ENCODE measurements around the gene ZFHX3. TPM values are rescaled to one million over a fixed set of nuclear protein-coding genes. Genes with fewer than 3 reads are reported as not detected.

Gene ZFHX3
- total and polyA plus RNA-seq, 7 experiments from 2014 or later, result 0.09 to 9.8 (median 1.7) TPM

- no peaks in the 10 kb centered on the region for H3K36me3 ChIP-seq (ENCODE audit: control insufficient read depth in 2 of 3, insufficient read depth in 3 of 3, low read length in 3 of 3)
- H3K9me3 Mint-ChIP-seq, result peaks cover 0 to 6% (median 0%) of the 10 kb centered on the region in 11 donors
- intact Hi-C loops (cut with micrococcal nuclease), result no loop called here
- CTCF ChIA-PET, result no interaction called here
- H3K4me3 Mint-ChIP-seq, result no peak overlapping the region
- peaks cover 0 to 1% (median 0%) of the 10 kb centered on the region in 7 donors for H3K4me1 Mint-ChIP-seq
- DNase-seq (no peak), ATAC-seq (no peak)
- peaks cover 0 to 2% (median 0%) of the 10 kb centered on the region in 5 donors for H3K27me3 Mint-ChIP-seq
- H3K4me1 ChIP-seq (ENCODE audit: control insufficient read depth in 2 of 2, insufficient read depth in 2 of 2, low read length in 2 of 2), result no peaks in the 10 kb centered on the region
- no peak overlapping the region for H3K27ac ChIP-seq (ENCODE audit: low read depth, low read length)
- H3K36me3 Mint-ChIP-seq, result no peaks in the 10 kb centered on the region
- H3K9me3 ChIP-seq (ENCODE audit: control insufficient read depth in 2 of 3, low read length in 3 of 3), result no peaks in the 10 kb centered on the region
- H3K27me3 ChIP-seq (ENCODE audit: control insufficient read depth in 2 of 2, insufficient read depth in 2 of 2, low read length in 2 of 2), result no peaks in the 10 kb centered on the region
- no peak overlapping the region for H3K27ac Mint-ChIP-seq
- no peak overlapping the region for H3K4me3 ChIP-seq (ENCODE audit: low read length)
- POLR2A ChIA-PET, result no interaction called here
Measured at GRCh38 chr16:72977127-72977526, 70.8 kb downstream of the ZFHX3 start.

DNA sequence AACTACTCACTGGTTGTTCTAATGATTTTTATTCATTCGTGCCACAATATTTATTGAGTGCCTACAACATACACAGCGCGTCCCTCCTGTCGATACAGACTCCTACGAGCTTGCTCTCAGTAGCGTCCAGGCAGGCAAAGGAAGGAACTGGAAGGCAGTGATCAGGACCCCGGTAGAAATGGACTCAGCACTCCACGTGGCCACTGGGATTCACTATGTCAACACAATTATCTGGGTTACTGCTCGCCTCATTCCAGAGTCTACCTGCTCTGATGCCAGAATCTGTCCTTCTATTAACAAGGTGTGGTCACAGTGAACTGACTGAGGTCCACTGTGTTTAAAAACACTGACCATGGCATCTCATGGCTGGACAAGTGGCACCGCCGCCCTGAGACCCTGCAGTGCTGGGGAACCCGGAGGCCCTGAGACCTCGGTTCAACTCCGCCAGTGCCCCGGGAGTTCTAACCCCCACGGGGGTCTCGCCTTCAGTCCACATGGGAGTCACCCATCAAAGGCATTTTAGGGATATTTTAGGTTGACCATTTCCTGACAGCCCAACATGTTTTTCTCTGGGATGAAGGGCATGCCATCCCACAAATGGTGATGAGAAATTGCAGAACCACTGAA is 71.4 kb downstream of the ZFHX3 start:
- Histone ChIP-seq H3K9me3 (ENCODE audit: control insufficient read depth in 2 of 3, low read length in 3 of 3) (no peaks in the 10 kb centered on the region), H3K36me3 (ENCODE audit: control insufficient read depth in 2 of 3, insufficient read depth in 3 of 3, low read length in 3 of 3) (no peaks in the 10 kb centered on the region), H3K27me3 (ENCODE audit: control insufficient read depth in 2 of 2, insufficient read depth in 2 of 2, low read length in 2 of 2) (no peaks in the 10 kb centered on the region), H3K27ac (ENCODE audit: low read depth, low read length) (no peak overlapping the region), H3K4me1 (ENCODE audit: control insufficient read depth in 2 of 2, insufficient read depth in 2 of 2, low read length in 2 of 2) (no peaks in the 10 kb centered on the region), H3K4me3 (ENCODE audit: low read length) (no peak overlapping the region)
- no peak overlapping the region for H3K4me3 Mint-ChIP-seq
- H3K9me3 Mint-ChIP-seq, result peaks cover 0 to 6% (median 0%) of the 10 kb centered on the region in 11 donors
- H3K4me1 Mint-ChIP-seq, result peaks cover 0 to 1% (median 0%) of the 10 kb centered on the region in 7 donors
- intact Hi-C loops (cut with micrococcal nuclease), result no loop called here
- ChIA-PET POLR2A (no interaction called here), CTCF (no interaction called here)
- no peak for DNase-seq
- peaks cover 0 to 2% (median 0%) of the 10 kb centered on the region in 5 donors for H3K27me3 Mint-ChIP-seq
- no peak for ATAC-seq
- no peaks in the 10 kb centered on the region for H3K36me3 Mint-ChIP-seq
- no peak overlapping the region for H3K27ac Mint-ChIP-seq

- H3K4me1 Mint-ChIP-seq, result peaks cover 0 to 1% (median 0%) of the 10 kb centered on the region in 7 donors
- no peak for ATAC-seq
- Histone ChIP-seq H3K27ac (ENCODE audit: low read depth, low read length) (no peak overlapping the region), H3K9me3 (ENCODE audit: control insufficient read depth in 2 of 3, low read length in 3 of 3) (no peaks in the 10 kb centered on the region), H3K27me3 (ENCODE audit: control insufficient read depth in 2 of 2, insufficient read depth in 2 of 2, low read length in 2 of 2) (no peaks in the 10 kb centered on the region), H3K4me3 (ENCODE audit: low read length) (no peak overlapping the region), H3K4me1 (ENCODE audit: control insufficient read depth in 2 of 2, insufficient read depth in 2 of 2, low read length in 2 of 2) (no peaks in the 10 kb centered on the region), H3K36me3 (ENCODE audit: control insufficient read depth in 2 of 3, insufficient read depth in 3 of 3, low read length in 3 of 3) (no peaks in the 10 kb centered on the region)
- POLR2A ChIA-PET, result no interaction called here
- DNase-seq, result no peak
- peaks cover 0 to 2% (median 0%) of the 10 kb centered on the region in 5 donors for H3K27me3 Mint-ChIP-seq
- intact Hi-C loops (cut with micrococcal nuclease), result no loop called here
- no peaks in the 10 kb centered on the region for H3K36me3 Mint-ChIP-seq
- H3K4me3 Mint-ChIP-seq, result no peak overlapping the region
- H3K27ac Mint-ChIP-seq, result no peak overlapping the region
- CTCF ChIA-PET, result no interaction called here
- peaks cover 0 to 6% (median 0%) of the 10 kb centered on the region in 11 donors for H3K9me3 Mint-ChIP-seq
Measured at GRCh38 chr16:72975809-72976437, 72.0 kb downstream of the ZFHX3 start.

- POLR2A ChIA-PET, result no interaction called here
- CTCF ChIA-PET, result no interaction called here
Measured at GRCh38 chr16:72974142-72974769, 73.7 kb downstream of the ZFHX3 start.

DNA sequence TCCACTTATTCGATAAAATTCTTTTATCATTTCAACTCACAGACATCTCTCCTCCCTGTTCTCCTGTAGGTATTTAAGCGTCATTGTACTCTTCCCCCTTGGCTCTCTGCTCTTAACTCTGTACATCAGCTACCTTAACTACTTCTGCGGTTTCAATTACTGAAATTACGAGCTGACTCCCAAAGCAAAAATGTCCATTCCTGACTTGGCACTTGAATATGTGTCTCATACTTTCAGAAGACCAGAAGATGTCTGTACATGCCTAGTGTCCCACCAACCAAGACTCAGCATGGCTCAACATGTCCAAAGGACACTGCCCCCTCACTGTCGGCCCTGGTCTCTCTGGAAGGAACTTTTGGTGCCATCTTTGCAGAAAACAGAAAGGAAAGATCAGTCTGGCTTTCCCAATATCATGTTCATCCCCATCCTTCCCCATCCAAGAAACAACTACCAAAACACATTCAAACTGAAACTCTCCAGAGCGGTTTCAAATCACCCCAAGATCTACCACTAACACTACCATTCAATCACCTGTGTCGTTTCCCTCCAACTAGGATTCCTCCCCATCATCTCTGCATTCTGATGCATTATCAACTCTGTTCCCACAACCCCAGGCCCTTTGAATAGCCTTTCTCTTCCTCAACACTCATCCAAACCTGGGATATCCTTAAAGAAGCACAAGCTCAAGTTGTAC is 74.9 kb downstream of the ZFHX3 start:
- POLR2A ChIA-PET, result no interaction called here
- peaks cover 0 to 1% (median 0%) of the 10 kb centered on the region in 7 donors for H3K4me1 Mint-ChIP-seq

More at GRCh38 chr16:72974142-72974769, 73.7 kb downstream of the ZFHX3 start:
- Histone ChIP-seq H3K27ac (ENCODE audit: low read depth, low read length) (no peak overlapping the region), H3K9me3 (ENCODE audit: control insufficient read depth in 2 of 3, low read length in 3 of 3) (no peaks in the 10 kb centered on the region), H3K36me3 (ENCODE audit: control insufficient read depth in 2 of 3, insufficient read depth in 3 of 3, low read length in 3 of 3) (no peaks in the 10 kb centered on the region), H3K4me1 (ENCODE audit: control insufficient read depth in 2 of 2, insufficient read depth in 2 of 2, low read length in 2 of 2) (no peaks in the 10 kb centered on the region), H3K27me3 (ENCODE audit: control insufficient read depth in 2 of 2, insufficient read depth in 2 of 2, low read length in 2 of 2) (no peaks in the 10 kb centered on the region), H3K4me3 (ENCODE audit: low read length) (no peak overlapping the region)
- no peak for DNase-seq
- Mint-ChIP-seq H3K9me3 (peaks cover 0 to 6% (median 0%) of the 10 kb centered on the region in 11 donors), H3K4me1 (peaks cover 0 to 1% (median 0%) of the 10 kb centered on the region in 7 donors), H3K4me3 (no peak overlapping the region), H3K27me3 (no peaks in the 10 kb centered on the region), H3K27ac (no peak overlapping the region), H3K36me3 (no peaks in the 10 kb centered on the region)
- ATAC-seq, result no peak
- intact Hi-C loops (cut with micrococcal nuclease), result no loop called here

GRCh38 chr16:72971370-72971769 is 76.6 kb downstream of the ZFHX3 start:
- H3K9me3 ChIP-seq (ENCODE audit: control insufficient read depth in 2 of 3, low read length in 3 of 3), result no peaks in the 10 kb centered on the region
- intact Hi-C loops (cut with micrococcal nuclease), result no loop called here
- ChIA-PET POLR2A (no interaction called here), CTCF (no interaction called here)
- H3K4me3 ChIP-seq (ENCODE audit: low read length), result no peak overlapping the region
- H3K4me1 Mint-ChIP-seq, result peaks cover 0 to 1% (median 0%) of the 10 kb centered on the region in 7 donors
- no peaks in the 10 kb centered on the region for H3K36me3 ChIP-seq (ENCODE audit: control insufficient read depth in 2 of 3, insufficient read depth in 3 of 3, low read length in 3 of 3)
- no peak overlapping the region for H3K27ac Mint-ChIP-seq
- DNase-seq (no peak), ATAC-seq (no peak)
- H3K4me3 Mint-ChIP-seq, result no peak overlapping the region
- H3K27ac ChIP-seq (ENCODE audit: low read depth, low read length), result no peak overlapping the region
- no peaks in the 10 kb centered on the region for H3K27me3 Mint-ChIP-seq
- no peaks in the 10 kb centered on the region for H3K36me3 Mint-ChIP-seq
- no peaks in the 10 kb centered on the region for H3K4me1 ChIP-seq (ENCODE audit: control insufficient read depth in 2 of 2, insufficient read depth in 2 of 2, low read length in 2 of 2)
- no peaks in the 10 kb centered on the region for H3K27me3 ChIP-seq (ENCODE audit: control insufficient read depth in 2 of 2, insufficient read depth in 2 of 2, low read length in 2 of 2)
- peaks cover 0 to 6% (median 0%) of the 10 kb centered on the region in 11 donors for H3K9me3 Mint-ChIP-seq

More for the DNA sequence above, 74.9 kb downstream of the ZFHX3 start:
- no peak overlapping the region for H3K27ac Mint-ChIP-seq
- no peaks in the 10 kb centered on the region for H3K36me3 Mint-ChIP-seq
- Histone ChIP-seq H3K4me3 (ENCODE audit: low read length) (no peak overlapping the region), H3K4me1 (ENCODE audit: control insufficient read depth in 2 of 2, insufficient read depth in 2 of 2, low read length in 2 of 2) (no peaks in the 10 kb centered on the region), H3K9me3 (ENCODE audit: control insufficient read depth in 2 of 3, low read length in 3 of 3) (no peaks in the 10 kb centered on the region), H3K36me3 (ENCODE audit: control insufficient read depth in 2 of 3, insufficient read depth in 3 of 3, low read length in 3 of 3) (no peaks in the 10 kb centered on the region), H3K27ac (ENCODE audit: low read depth, low read length) (no peak overlapping the region), H3K27me3 (ENCODE audit: control insufficient read depth in 2 of 2, insufficient read depth in 2 of 2, low read length in 2 of 2) (no peaks in the 10 kb centered on the region)
- peaks cover 0 to 6% (median 0%) of the 10 kb centered on the region in 11 donors for H3K9me3 Mint-ChIP-seq
- CTCF ChIA-PET, result no interaction called here
- no peak for ATAC-seq
- no peak for DNase-seq
- no peaks in the 10 kb centered on the region for H3K27me3 Mint-ChIP-seq
- no peak overlapping the region for H3K4me3 Mint-ChIP-seq
- intact Hi-C loops (cut with micrococcal nuclease), result no loop called here

All from naive thymus-derived CD4-positive, alpha-beta T cell (primary cell).